ENCODE results near the gene SP100.
A peak's percentile ranks its signal among the peaks of the same experiment; 100 is the strongest.
"Not testable (repeated sequence)": the region's sequence is repeated elsewhere in the genome, so short reads cannot be mapped to it uniquely, and the experiment has no call there.

The SP100 gene

DNA sequence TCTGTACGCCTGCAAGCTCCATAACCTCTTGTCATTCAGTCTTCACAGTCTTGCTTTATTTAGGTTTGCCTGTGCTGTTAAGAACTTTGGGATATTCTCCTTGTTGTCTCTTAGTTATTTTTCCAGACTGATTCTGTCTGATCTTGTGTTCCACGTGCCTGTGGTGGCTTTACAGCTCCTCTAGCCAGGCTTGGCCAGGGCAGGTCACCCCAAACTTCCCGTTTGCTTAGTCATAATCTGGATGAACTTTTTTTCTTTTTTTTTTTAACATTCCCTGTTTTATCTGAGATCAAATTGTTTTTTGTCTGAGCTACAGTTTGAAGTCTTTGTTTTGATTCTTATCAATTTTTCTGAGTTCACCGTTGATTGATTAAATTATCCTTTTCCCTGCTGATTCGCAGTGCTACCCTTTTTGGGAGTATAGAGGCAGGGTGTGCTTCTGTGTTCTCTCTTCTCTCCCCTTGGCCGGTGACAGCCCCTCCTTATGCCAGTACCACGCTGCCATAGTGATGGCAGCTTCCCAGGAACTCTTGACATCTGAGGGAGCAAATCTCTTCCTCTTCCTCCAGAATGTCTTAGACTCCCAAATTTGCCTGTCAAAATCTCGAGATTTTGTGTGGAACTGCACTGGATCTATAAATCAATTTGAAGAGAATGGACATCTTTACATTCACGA is 2.5 kb downstream of the SP100 start:
- no peak for DNase-seq (ENCODE audit: extremely low read depth in 1 of 2, low read depth in 1 of 2)

DNA sequence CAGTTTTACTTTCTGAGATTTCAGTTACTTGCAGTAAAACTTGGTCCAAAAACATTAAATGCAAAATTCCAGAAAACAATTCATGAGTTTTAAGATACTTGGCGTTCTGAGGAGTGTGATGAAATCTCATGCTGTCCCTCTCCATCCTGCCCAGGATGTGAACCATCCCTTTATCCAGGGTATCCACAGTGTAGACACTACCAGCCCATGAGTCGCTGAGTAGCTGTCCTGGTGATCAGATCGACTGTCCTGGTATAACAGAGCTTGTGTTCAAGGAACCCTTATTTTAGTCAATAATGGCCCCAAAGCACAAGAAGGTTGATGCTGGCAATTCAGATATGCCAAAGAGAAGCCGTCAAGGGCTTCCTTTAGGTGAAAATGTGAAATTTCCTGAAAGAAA is 3.2 kb downstream of the SP100 start:
- DNase-seq (ENCODE audit: extremely low read depth in 1 of 2, low read depth in 1 of 2): no peak

DNA sequence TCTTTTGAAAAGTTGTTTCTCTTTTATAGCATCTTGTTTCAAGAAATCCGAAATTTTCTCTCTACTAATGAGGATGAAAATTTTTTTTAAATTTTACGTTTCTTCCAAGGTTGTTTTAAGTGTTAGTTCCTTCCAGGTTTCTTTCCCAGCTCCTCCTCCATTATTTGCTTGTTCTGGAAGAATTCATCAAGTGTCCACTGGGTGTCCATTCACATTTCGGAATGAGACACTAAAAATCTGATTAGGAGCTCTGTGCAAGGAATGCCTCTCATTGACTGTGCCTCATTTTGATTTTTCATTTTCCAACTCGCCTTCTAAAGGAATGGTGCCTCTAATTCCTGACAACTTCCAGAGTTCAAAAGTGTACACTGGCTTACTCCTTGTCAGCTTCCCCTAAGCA is 6.1 kb downstream of the SP100 start:
- DNase-seq (ENCODE audit: extremely low read depth in 1 of 2, low read depth in 1 of 2): no peak

DNA sequence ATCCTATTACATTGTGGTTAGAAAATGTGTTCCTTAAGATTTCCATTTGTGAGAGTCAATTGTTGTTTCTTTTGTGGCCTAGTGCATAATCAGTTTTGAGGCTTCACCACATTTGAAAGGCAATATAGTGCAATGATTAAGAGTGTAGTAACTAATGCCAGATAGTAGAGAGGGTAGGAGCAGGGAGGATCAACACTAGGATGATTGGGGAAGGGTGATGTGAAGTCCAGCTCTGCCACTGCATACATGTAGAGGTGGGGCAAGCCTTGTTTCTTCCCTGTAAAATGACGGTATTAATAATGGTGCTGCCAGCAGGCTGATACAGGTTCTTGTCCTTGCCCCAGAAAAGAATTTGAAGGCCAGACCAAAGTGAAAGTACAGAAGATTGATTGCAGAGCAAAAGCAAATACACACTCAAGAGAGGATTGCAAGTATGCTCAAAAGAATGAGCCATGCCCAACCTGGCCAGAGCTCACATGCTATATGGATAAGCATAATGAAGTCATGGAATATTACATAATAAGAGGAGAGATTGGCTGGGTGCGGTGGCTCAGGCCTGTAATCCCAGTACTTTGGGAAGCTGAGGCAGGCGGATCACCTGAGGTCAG is 8.0 kb downstream of the SP100 start:
- no peak for DNase-seq (ENCODE audit: extremely low read depth in 1 of 2, low read depth in 1 of 2)

DNA sequence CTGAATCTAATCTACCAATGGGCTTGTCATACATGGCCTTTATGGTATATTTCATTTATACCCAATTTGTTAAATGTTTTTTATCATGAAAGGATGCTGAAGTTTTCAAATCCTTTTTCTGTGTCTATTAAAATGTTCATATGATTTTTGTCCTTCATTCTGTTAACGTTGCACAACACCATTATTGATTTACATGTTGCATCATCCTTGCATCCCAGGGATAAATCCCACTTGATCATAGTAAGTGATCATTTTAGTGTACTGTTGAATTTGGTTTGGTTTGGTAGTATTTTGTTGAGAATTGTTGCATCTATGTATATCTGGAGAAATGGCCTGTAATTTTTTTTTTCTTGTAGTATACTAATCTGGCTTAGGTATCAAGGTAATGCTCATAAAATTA is 9.4 kb downstream of the SP100 start:
- no peak for DNase-seq (ENCODE audit: extremely low read depth in 1 of 2, low read depth in 1 of 2)

DNA sequence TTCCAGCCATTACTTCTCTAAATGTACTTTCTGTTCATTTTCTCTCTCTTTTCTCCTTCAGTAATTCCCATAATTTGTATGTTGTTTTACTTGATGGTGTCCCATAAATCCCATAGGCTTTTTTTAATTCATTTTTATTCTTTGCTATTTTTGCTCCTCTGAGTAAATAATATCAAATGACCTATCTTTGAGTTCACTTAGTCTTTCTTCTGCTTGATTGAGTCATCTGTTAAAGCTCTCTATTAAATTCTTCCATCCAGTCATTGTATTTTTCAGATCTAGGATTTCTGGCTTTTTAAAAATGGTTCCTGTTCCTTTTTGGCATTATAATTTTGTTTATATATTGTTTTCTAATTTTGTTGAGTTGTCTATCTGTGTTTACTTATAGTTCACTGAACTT is 13.5 kb downstream of the SP100 start:
- no peak for DNase-seq (ENCODE audit: extremely low read depth in 1 of 2, low read depth in 1 of 2)

DNA sequence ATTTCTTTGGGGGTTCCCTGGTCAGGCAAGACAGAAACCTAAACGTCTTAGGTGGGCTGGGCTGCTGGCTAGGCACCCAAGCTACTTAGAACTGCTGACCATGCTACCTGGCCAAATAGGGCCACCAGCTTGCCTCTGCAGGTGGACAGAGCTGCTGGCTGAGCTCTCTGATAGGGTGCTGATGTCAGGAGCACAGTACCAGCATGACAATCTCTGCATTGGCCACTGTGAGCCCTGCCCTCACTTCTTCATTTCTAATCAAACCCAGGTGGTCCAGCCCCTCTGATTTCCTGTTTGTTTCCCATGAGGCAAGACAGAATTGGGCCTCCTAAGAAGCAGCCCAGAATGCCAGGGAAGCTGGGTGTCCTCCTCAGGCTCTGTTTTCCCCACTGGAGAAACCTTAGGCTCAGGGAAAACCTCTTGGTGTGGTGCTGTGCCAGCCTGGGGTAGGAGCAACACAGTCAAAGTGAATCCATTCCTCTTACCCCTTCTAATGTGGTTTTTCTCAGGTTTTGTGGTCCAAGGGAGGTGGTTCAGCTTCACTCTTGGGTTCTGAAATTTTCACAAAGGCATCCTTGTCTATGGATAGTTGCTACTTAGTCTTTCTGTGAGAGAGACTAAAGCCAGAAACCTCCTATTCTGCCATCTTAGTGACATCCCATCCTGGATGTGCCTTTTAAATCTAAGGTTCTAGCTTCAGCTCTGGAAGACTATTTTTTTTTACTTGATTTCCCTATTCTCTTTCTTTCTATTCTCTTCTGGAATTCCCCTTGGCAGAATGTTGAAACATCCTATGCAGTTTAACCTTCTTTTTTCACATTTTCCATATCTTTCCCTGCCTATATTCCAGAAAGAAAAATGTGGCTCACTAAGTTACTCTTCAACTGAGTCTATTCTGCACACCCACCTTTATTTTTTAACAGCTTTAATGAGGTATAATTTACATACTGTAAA is 15.2 kb downstream of the SP100 start:
- DNase-seq (ENCODE audit: extremely low read depth in 1 of 2, low read depth in 1 of 2): no peak

DNA sequence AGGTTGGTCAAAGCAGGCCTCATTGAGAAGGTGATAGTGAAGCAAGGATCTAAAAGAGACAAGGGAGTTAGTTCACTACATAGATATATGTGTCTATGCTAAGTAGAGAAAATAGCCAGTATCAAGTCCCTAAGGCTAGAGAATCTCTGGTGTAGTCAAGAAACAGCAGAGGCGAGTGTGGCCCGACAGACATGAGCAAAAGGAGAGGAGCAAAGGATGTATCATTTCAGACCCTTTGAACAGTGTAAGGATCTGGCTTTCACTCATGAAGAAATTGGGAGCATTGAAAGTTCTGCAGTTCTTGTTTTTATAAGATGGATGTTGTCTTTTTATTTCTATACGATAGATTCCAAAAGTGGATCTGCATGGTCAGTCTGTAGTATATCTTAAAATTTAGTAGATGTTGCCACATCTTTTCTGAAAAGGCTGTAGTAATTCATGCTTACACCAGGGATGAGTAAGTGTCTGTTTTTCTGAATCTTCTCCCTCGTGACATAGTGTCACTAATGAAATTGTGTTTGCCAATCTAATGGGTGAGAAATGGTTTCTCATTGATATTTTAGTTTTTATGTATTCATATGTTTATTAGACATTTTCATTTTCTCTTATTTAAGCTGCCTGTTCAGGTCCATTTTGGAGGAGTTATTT is 18.8 kb downstream of the SP100 start:
- no peak for DNase-seq (ENCODE audit: extremely low read depth in 1 of 2, low read depth in 1 of 2)

DNA sequence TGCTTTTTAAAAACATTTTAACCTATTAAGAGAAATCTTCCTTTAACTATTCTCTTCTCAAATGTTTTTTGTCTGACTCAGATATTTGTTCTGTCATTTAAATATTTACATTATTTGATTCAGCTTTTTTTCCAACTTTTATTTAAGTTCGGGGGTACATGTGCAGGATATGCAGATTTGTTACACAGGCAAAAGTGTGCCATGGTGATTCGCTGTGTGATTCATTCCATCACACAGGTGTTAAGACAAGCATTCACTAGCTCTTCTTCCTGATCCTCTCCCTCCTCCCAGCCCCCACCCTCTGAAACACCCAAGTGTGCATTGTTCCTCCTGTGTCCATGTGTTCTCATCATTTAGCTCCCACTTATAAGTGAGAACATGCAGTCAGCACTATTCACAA is 19.4 kb downstream of the SP100 start:
- no peak for DNase-seq (ENCODE audit: extremely low read depth in 1 of 2, low read depth in 1 of 2)

DNA sequence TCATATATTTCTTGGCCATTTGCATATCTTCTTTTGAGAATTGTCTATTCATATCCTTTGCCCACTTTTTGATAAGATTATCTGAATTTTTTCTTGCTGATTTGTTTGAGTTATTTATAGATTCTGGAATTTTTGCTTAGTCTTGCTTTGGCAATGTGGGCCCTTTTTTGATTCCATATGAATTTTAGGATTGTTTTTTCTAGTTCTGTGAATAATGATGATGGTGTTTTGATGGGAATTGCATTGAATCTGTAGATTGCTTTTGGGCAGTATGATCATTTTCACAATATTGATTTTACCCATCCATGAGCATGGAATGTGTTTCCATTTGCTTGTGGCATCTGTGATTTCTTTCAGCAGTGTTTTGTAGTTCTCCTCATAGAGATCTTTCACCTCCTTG is 23.1 kb downstream of the SP100 start:
- DNase-seq (ENCODE audit: extremely low read depth in 1 of 2, low read depth in 1 of 2): not testable (repeated sequence)

DNA sequence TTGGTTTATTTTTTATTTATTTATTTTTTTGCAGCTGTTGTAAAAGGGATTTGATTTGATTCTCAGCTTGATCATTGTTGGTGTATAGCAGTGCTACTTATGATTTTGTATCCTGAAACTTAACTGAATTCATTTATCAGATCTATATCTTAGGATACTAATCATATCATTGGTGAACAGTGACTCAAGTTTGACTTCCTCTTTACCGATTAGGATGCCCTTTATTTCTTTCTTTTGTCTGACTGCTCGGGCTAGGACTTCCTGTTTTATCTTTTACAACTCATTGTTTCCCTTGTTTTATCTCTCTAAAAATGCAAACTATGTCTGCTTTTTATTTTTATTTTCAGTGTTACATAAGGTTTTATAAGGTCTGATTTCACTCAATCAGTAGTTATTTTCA is 23.6 kb downstream of the SP100 start:
- no peak for DNase-seq (ENCODE audit: extremely low read depth in 1 of 2, low read depth in 1 of 2)

DNA sequence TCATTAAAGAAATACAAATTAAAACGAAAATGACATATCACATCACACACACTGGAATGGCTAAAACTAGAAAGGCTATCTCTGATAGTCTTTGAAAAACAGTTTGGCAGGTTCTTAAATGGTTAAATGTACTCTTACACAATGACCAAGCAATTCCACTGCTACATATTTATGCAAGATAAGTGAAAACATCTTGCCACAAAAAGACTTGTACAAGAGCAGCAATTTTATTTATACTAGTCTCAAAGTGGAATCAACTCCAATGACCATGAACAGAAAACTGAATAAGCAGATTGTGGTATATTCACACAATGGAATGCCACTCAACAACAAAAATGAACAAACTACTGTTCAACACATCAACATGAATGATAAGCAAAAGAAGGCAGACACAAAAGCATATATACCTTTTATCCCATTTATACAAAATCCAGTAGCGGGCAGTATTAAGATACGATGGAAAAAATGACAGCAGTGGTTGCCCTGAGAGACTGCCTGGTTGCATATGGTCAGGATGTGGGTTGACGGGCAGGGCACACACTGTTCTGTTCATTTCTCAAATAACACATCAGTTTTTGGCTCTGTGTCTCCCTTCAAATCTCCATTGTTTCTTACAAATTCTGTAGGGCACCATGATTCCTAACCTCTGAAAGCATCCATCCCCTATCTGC is 25.4 kb downstream of the SP100 start:
- DNase-seq (ENCODE audit: extremely low read depth in 1 of 2, low read depth in 1 of 2): peak in 1 of 2 donors; percentile 42

DNA sequence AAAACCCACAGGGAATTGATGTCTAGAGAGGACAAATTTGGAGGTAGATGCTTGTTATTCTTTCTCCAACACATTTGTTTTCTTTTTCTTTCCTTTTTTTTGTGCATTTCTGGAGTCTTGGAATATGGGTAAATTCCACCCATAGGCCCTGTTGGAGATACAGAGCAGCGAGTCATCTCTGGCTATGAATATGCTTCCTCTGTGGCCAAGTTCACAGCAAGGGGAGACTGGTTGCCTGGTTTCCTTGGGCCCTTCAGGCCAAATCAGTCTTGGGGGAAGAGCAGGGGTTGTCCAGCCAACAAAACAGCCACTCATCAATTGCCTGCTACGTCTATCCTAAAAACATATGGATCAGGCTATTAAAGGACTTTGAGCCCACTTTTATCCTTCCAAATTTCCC is 27.5 kb downstream of the SP100 start:
- no peak for DNase-seq (ENCODE audit: extremely low read depth in 1 of 2, low read depth in 1 of 2)

DNA sequence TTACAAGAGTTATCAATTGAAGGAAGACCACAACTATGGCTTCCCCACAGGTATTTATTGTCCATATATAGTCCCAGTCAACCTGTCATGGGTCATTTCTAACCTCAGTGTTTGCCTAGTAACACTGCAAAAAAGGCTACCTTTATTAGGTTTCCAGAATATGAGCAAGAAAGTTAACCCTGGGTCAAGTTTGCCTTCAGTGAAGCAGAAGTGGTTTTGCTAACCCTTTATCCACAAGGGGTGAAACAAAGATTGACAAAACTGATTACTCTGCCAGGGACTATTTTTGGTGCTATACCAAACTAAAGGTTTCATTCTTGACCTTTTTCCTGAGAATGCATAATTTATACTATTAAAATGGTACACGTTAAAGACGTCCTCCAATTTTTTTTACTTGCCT is 28.8 kb downstream of the SP100 start:
- no peak for DNase-seq (ENCODE audit: extremely low read depth in 1 of 2, low read depth in 1 of 2)

DNA sequence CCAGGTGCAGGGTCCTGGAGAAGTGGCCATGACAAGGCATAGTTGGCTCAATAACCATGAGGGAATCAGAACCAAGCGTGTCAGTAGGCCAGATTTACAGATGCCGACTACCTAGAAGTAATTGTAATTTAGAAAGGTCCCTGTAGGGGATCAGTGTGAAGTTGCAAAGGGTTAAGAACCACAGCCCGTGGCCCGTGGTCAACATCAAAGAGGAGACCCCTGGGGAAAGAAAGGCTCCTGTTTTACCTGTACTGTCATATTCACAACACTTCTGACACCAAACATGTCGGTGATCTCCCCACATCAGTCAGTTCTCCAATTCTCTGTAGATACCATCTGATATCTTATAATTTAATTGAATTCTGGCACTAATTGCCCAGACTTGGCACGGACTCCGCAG is 31.0 kb downstream of the SP100 start:
- DNase-seq (ENCODE audit: extremely low read depth in 1 of 2, low read depth in 1 of 2): no peak

DNA sequence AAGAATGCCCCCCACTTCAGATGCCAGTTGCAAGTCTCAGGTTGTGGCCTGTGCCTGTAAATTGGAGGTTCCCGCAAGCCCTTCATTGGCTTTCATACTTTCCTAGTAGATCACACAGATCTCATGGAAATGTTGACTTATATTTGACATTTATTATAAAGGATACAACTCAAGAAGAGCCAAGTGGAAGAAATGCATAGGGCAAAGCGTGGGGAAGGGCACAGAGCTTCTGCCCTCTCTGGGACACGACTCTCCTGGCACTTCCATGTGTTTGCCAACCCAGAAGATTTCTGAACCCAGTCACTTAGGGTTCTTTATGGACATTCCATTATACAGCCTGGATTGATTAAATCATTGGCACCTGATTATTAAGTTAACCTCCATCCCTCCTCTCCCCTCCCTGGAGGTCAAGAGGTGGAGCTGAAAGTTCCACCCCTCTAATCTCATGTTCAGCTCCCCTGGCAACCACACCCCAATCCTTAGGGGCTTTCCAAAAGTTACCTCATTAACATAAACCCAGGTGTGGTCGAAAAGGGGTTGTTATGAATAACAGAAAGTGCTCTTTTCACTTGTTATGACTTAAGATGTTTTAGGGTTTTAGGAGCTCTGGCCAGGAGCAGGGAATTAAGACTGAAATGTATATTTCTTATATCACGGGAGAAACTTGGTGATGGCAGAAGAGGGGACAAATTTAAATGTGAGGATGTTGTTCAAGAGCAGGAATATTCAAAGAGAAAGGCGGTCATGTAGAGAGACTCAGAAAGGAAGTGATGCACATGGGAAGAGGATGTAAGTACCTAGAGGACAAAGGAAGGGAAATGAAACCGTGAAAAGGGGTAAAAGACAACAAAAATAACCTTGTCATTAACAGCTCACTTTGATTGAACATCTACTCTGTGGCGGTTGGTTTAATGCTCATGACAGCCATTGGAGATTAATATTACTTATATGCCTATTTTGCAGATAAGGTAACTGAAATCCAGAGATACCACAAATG is 31.8 kb downstream of the SP100 start:
- no peak for DNase-seq (ENCODE audit: extremely low read depth in 1 of 2, low read depth in 1 of 2)

DNA sequence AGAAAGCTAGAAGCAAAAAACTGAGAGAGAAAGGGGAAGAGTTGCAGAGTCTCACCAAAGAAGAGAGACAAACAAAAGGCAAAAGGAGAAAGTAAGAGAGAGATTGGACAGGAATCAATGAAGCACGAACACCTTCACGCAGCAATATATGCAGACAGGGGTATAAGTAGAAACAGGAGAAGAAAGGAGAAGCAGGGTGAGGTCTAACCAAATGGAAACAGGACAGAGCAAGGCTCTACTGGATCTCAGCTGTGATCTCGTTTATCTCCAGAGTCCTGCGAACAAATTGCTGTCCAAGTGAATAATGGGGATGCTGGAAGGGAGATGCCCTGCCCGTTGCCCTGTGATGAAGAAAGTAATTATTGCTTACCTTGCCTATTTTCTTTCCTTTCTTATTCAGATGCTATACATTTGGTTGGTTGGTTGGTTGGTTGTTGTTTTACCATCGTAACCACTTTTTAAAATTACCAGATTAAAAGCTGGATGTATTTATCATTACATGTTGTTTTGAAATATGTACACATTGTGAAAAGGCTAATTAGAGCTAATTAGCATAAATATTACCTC is 34.0 kb downstream of the SP100 start:
- no peak for DNase-seq (ENCODE audit: extremely low read depth in 1 of 2, low read depth in 1 of 2)

DNA sequence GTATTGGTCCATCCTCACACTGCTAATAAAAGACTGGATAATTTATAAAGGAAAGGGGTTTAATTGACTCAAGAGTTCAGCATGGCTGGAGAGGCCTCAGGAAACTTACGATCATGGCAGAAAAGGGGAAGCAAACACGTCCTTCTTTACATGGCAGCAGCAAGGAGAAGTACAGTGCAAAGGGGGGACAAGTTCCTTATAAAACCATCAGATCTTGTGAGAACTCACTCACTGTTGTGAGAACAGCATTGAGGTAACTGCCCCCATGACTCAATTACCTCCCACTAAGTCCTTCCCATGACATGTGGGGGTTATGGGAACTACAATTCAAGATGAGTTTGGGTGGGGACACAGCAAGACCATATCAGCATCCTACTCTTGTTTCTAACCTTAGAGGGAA is 37.0 kb downstream of the SP100 start:
- DNase-seq (ENCODE audit: extremely low read depth in 1 of 2, low read depth in 1 of 2): no peak

DNA sequence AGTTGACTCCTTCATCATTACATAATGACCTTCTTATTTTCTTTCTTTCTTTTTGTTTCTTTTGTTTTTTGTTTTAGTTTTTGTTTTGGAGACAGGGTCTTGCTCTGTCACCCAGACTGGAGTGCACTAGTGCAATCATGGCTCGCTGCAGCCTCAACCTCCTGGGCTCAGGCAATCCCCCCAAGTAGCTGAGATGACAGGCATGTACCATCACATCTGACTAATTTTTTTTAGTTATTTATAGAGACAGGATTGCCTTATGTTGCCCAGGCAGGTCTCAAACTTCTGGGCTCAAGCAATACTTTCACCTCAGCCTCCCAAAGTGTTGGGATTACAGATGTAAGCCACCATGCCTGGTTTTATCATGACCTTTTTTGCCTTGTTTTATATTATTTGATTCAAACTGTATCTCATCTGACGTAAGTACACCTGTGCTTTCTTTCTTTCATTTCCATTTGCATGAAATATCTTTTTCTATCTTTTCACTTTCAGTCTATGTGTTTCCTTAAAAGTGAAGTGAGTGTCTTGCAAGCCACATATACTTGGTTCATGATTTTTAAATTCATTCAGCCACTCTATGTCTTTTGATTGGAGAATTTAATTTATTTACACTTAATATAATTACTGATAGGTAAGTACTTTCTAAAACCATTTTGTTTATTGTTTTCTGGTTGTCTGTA is 39.1 kb downstream of the SP100 start:
- no peak for DNase-seq (ENCODE audit: extremely low read depth in 1 of 2, low read depth in 1 of 2)

All from stimulated activated CD8-positive, alpha-beta memory T cell treated with anti-CD3 and anti-CD28 coated beads, Interleukin-7, amount 100 ng/mL, for 48 hours (primary cell).